Activated CD8-positive, alpha-beta T cell treated with anti-CD3 and anti-CD28 coated beads for 36 hours (primary cell): ENCODE data around the gene FAM9C. TPM values are rescaled to one million over a fixed set of nuclear protein-coding genes. Genes with fewer than 3 reads are reported as not detected.

ENCODE experiments used
- ATAC-seq: fragments of 200-7000 bp; cut with Tn5 transposase; one replicate; pipeline ENCODE4 v1.10.0; 2021; ENCODE audit warnings: mild to moderate bottlenecking, moderate library complexity
- CTCF ChIA-PET: fragments of 350-600 bp; sonication (Branson Sonifier 250); formaldehyde crosslinking; loops from one replicate; lab custom pipeline; 2021; ENCODE audit warnings: antibody characterized with exemption; lab: Charles Lee
- POLR2A ChIA-PET: fragments of 350-600 bp; sonication (Branson Sonifier 250); formaldehyde crosslinking; loops from one replicate; lab custom pipeline; 2021; ENCODE audit warnings: antibody characterized with exemption; lab: Charles Lee
- DNase-seq: peaks from one replicate; pipeline ENCODE4 v3.0.0-alpha.2; 2020
- H3K27ac Mint-ChIP-seq: one replicate; pipeline ENCODE4 v1.8.0; 2021; ENCODE audit warnings: mild to moderate bottlenecking, mixed read lengths
- H3K27me3 Mint-ChIP-seq: one replicate; pipeline ENCODE4 v1.8.0; 2021; ENCODE audit warnings: mixed read lengths
- H3K36me3 Mint-ChIP-seq: one replicate; pipeline ENCODE4 v1.8.0; 2021; ENCODE audit warnings: low read depth, mixed read lengths
- H3K4me1 Mint-ChIP-seq: one replicate; pipeline ENCODE4 v1.8.0; 2021; ENCODE audit warnings: low read depth, mixed read lengths
- H3K4me3 Mint-ChIP-seq: one replicate; pipeline ENCODE4 v1.8.0; 2021; ENCODE audit warnings: mild to moderate bottlenecking, moderate library complexity, mixed read lengths
- H3K9me3 Mint-ChIP-seq: one replicate; pipeline ENCODE4 v1.8.0; 2021; ENCODE audit warnings: mixed read lengths
- CTCF ChIP-seq: fragments of 200-600 bp; IDR thresholded peaks from one replicate; pipeline ENCODE4 v1.8.0; 2022; ENCODE audit warnings: antibody characterized with exemption, mild to moderate bottlenecking
- intact Hi-C: fragments of 100-400 bp; cut with micrococcal nuclease; formaldehyde crosslinking; loops from one replicate; pipeline ENCODE4 v1.10.0; 2022
- total RNA-seq, 2 experiments: library from RNA; stranded (reverse); gene quantifications; one replicate each; pipeline ENCODE4 v1.2.3, GENCODE V29; 2021

The FAM9C gene
- total RNA-seq, 2 experiments from 2014 or later, result not detected

- H3K4me1 Mint-ChIP-seq, result peaks cover 52% of the 10 kb centered on the region
- DNase-seq (no peak), ATAC-seq (no peak)
- intact Hi-C loops, result no loop called here
- peaks cover 3% of the 10 kb centered on the region for H3K36me3 Mint-ChIP-seq
- H3K9me3 Mint-ChIP-seq, result no peaks in the 10 kb centered on the region
- no peaks in the 10 kb centered on the region for H3K27me3 Mint-ChIP-seq
- POLR2A ChIA-PET, result no interaction called here
- H3K4me3 Mint-ChIP-seq, result no peak overlapping the region
- no peak overlapping the region for H3K27ac Mint-ChIP-seq
- CTCF ChIA-PET, result interaction anchor here (1.3 kb wide), 1 partner anchor 47 kb away, joined by 3 read pairs; no protein-coding TSS in a partner anchor
- TF ChIP-seq CTCF, result no peak
Observed at GRCh38 chrX:12993826-12994225, 50.6 kb downstream of the FAM9C start.

GRCh38 chrX:12992544-12993118 is 51.8 kb downstream of the FAM9C start:
- Mint-ChIP-seq H3K4me3 (no peak overlapping the region), H3K27ac (peak overlapping the region; percentile 49), H3K4me1 (peaks cover 48% of the 10 kb centered on the region), H3K9me3 (no peaks in the 10 kb centered on the region), H3K27me3 (no peaks in the 10 kb centered on the region), H3K36me3 (peaks cover 3% of the 10 kb centered on the region)
- DNase-seq (no peak), ATAC-seq (peak; percentile 40)
- POLR2A ChIA-PET, result interaction anchor here (1.1 to 1.7 kb wide), 2 partner anchors 13 to 14 kb away, joined by 3 to 6 read pairs; no protein-coding TSS in a partner anchor
- CTCF ChIA-PET, result interaction anchor here (1.0 kb wide), 1 partner anchor 46 kb away, joined by 3 read pairs; no protein-coding TSS in a partner anchor
- TF ChIP-seq CTCF, result no peak
- intact Hi-C loops, result no loop called here

- no peak for ATAC-seq
Observed at GRCh38 chrX:12991575-12991974, 52.8 kb downstream of the FAM9C start.

GRCh38 chrX:12989461-12989860 is 55.0 kb downstream of the FAM9C start:
- POLR2A ChIA-PET, result no interaction called here
- H3K4me3 Mint-ChIP-seq, result no peak overlapping the region
- peaks cover 3% of the 10 kb centered on the region for H3K9me3 Mint-ChIP-seq
- DNase-seq, result no peak
- intact Hi-C loops, result loop anchor here (5.0 kb wide), 1 partner anchor 37 kb away; no protein-coding TSS in a partner anchor
- peaks cover 8% of the 10 kb centered on the region for H3K36me3 Mint-ChIP-seq
- no peak overlapping the region for H3K27ac Mint-ChIP-seq
- CTCF ChIA-PET, result no interaction called here
- no peak for ATAC-seq
- no peaks in the 10 kb centered on the region for H3K27me3 Mint-ChIP-seq
- TF ChIP-seq CTCF, result no peak
- H3K4me1 Mint-ChIP-seq, result peaks cover 54% of the 10 kb centered on the region

More at GRCh38 chrX:12991575-12991974, 52.8 kb downstream of the FAM9C start:
- no peaks in the 10 kb centered on the region for H3K27me3 Mint-ChIP-seq
- H3K36me3 Mint-ChIP-seq, result peaks cover 6% of the 10 kb centered on the region
- POLR2A ChIA-PET, result interaction anchor here (1.7 kb wide), 1 partner anchor 13 kb away, joined by 6 read pairs; no protein-coding TSS in a partner anchor
- TF ChIP-seq CTCF, result no peak
- intact Hi-C loops, result no loop called here
- CTCF ChIA-PET, result no interaction called here
- no peak for DNase-seq
- no peak overlapping the region for H3K4me3 Mint-ChIP-seq
- peaks cover 47% of the 10 kb centered on the region for H3K4me1 Mint-ChIP-seq
- peaks cover 3% of the 10 kb centered on the region for H3K9me3 Mint-ChIP-seq
- H3K27ac Mint-ChIP-seq, result no peak overlapping the region

- DNase-seq, result no peak
- peaks cover 3% of the 10 kb centered on the region for H3K9me3 Mint-ChIP-seq
- no peak for TF ChIP-seq CTCF
- H3K27me3 Mint-ChIP-seq, result no peaks in the 10 kb centered on the region
- H3K4me3 Mint-ChIP-seq, result no peak overlapping the region
- peaks cover 8% of the 10 kb centered on the region for H3K36me3 Mint-ChIP-seq
- H3K4me1 Mint-ChIP-seq, result peaks cover 59% of the 10 kb centered on the region
- ChIA-PET CTCF (no interaction called here), POLR2A (no interaction called here)
- intact Hi-C loops, result loop anchor here (5.0 kb wide), 1 partner anchor 36 kb away; no protein-coding TSS in a partner anchor
- no peak overlapping the region for H3K27ac Mint-ChIP-seq
- ATAC-seq, result no peak
Observed at GRCh38 chrX:12988797-12989196, 55.6 kb downstream of the FAM9C start.
